Smooth muscle cell of trachea (primary cell): ENCODE results near the gene TAX1BP3. TPM values are rescaled to one million over a fixed set of nuclear protein-coding genes. Genes with fewer than 3 reads are reported as not detected.

ENCODE experiments used
- total RNA-seq: library from RNA; depleted of rRNA; stranded (reverse); fragments of >200 nt; gene quantifications from 2 replicates; pipeline ENCODE4 v1.2.1, GENCODE V29; 2014

TAX1BP3 gene, protein sequence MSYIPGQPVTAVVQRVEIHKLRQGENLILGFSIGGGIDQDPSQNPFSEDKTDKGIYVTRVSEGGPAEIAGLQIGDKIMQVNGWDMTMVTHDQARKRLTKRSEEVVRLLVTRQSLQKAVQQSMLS
- total RNA-seq = 135 and 166 TPM in 2 replicates

GRCh38 chr17:3668279-3669084 lies at the start of gene TAX1BP3, which contains the start of gene EMC6:
Gene TAX1BP3 (minus strand): TSS chr17:3668578. CDS start chr17:3668526, 52 bp downstream.
Gene EMC6 (plus strand): TSS chr17:3668812. CDS start chr17:3669147, 335 bp downstream.

DNA sequence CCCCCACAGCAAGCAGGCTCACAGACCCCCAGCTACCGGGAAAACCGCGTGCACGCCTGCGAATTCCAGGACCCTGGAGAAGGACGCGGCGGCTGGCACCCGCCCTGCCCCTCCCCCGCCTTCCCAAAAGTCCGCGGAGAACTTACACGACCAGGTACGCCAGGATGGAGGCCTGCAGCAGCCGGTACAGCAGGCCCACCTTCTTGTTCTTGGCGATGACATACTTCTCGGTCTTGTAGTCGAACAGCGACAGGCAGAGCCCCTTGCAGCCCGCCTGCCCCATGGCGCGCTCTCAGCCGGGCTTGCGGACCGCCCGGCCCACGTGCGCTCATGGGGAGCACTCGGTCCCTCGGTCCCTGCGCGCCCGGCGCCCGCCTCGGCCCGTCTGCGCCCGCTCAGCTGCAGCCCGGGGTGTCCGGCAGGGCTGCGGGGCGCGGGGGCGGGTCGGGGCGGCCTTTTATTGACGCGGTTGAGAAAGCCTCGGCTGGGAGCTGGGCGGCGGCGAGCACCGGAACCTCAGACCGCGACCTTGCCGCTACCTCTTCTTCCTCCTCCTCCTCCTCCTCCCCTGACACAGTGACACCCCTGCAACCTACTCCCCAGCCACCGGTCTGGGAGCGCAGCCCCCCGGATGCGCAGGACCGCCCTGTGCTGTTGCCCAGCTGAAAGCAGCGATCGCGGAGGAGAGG lies 27.5 kb upstream of the TAX1BP3 start, which contains the start of gene P2RX5:
TSS of gene P2RX5 (minus strand) at position 433 of the 689 bp plus-strand sequence. CDS start at position 283, 150 bp downstream.

GRCh38 chr17:3636154-3636907 lies 32.0 kb downstream of the TAX1BP3 start, which contains the start of the genes CTNS and SHPK:
Gene CTNS (plus strand): TSS chr17:3636760. CDS start chr17:3640207, 3,447 bp downstream.
Gene SHPK (minus strand): TSS chr17:3636250. CDS start chr17:3636219, 31 bp downstream.

Other genes with a start within 250 kb of the TAX1BP3 start
- gene OR1E2, start 234.7 kb downstream of the TAX1BP3 start, total RNA-seq = not detected in 2 replicates
- gene SPATA22, start 196.8 kb downstream of the TAX1BP3 start, total RNA-seq = 1.2 and 2.5 TPM in 2 replicates
- 1.2 and 1.8 TPM in 2 replicates for gene ASPA, start 192.6 kb downstream of the TAX1BP3 start, total RNA-seq
- 1.0 and 1.7 TPM in 2 replicates for gene TRPV3, start 110.8 kb downstream of the TAX1BP3 start, total RNA-seq
- gene TRPV1, start 59.2 kb downstream of the TAX1BP3 start, total RNA-seq = 2.0 and 6.6 TPM in 2 replicates
- 13.1 and 18.2 TPM in 2 replicates for gene SHPK, start 32.3 kb downstream of the TAX1BP3 start, total RNA-seq
- gene CTNS, start 31.8 kb downstream of the TAX1BP3 start, total RNA-seq = 28.9 and 30.5 TPM in 2 replicates
- 12.6 and 14.7 TPM in 2 replicates for gene EMC6, start 234 bp upstream of the TAX1BP3 start, total RNA-seq
- gene P2RX5, start 27.6 kb upstream of the TAX1BP3 start, total RNA-seq = 0.87 and 4.1 TPM in 2 replicates
- gene HASPIN, start 55.3 kb upstream of the TAX1BP3 start, total RNA-seq = 0.99 and 5.1 TPM in 2 replicates
- 10.1 and 18.9 TPM in 2 replicates for gene ITGAE, start 132.6 kb upstream of the TAX1BP3 start, total RNA-seq
- gene NCBP3, start 177.7 kb upstream of the TAX1BP3 start, total RNA-seq = 16.7 and 32.3 TPM in 2 replicates
- gene CAMKK1, start 224.5 kb upstream of the TAX1BP3 start, total RNA-seq = 4.1 and 8.6 TPM in 2 replicates
- gene P2RX1, start 247.9 kb upstream of the TAX1BP3 start, total RNA-seq = not detected in 2 replicates